ENCODE results near the gene CELF4.

CELF4 gene

GRCh38 chr18:37252342-37252741 lies 313.3 kb downstream of the CELF4 start:
- in situ Hi-C loops (cut with HindIII; ENCODE audit: low sequenced_read_pairs), result no loop called here
- TF ChIP-seq CTCF (IDR thresholded peaks at IDR 0.05; ENCODE audit: low read depth, low read length), result no peak
- H3K4me3 ChIP-seq (ENCODE audit: low read depth, low read length), result no peak overlapping the region
- no peak for DNase-seq (ENCODE audit: low read depth, low spot score)

GRCh38 chr18:37251679-37252078 lies 313.9 kb downstream of the CELF4 start:
- no peak for TF ChIP-seq CTCF (IDR thresholded peaks at IDR 0.05; ENCODE audit: low read depth, low read length)
- H3K4me3 ChIP-seq (ENCODE audit: low read depth, low read length), result no peak overlapping the region
- in situ Hi-C loops (cut with HindIII; ENCODE audit: low sequenced_read_pairs), result no loop called here
- no peak for DNase-seq (ENCODE audit: low read depth, low spot score)

GRCh38 chr18:37249895-37250618 lies 315.5 kb downstream of the CELF4 start:
- DNase-seq (ENCODE audit: low read depth, low spot score), result no peak
- no peak for TF ChIP-seq CTCF (IDR thresholded peaks at IDR 0.05; ENCODE audit: low read depth, low read length)
- in situ Hi-C loops (cut with HindIII; ENCODE audit: low sequenced_read_pairs), result no loop called here
- no peak overlapping the region for H3K4me3 ChIP-seq (ENCODE audit: low read depth, low read length)

GRCh38 chr18:37249171-37249886 lies 316.3 kb downstream of the CELF4 start:
- H3K4me3 ChIP-seq (ENCODE audit: low read depth, low read length), result no peak overlapping the region
- DNase-seq (ENCODE audit: low read depth, low spot score), result no peak
- no peak for TF ChIP-seq CTCF (IDR thresholded peaks at IDR 0.05; ENCODE audit: low read depth, low read length)
- in situ Hi-C loops (cut with HindIII; ENCODE audit: low sequenced_read_pairs), result no loop called here

DNA sequence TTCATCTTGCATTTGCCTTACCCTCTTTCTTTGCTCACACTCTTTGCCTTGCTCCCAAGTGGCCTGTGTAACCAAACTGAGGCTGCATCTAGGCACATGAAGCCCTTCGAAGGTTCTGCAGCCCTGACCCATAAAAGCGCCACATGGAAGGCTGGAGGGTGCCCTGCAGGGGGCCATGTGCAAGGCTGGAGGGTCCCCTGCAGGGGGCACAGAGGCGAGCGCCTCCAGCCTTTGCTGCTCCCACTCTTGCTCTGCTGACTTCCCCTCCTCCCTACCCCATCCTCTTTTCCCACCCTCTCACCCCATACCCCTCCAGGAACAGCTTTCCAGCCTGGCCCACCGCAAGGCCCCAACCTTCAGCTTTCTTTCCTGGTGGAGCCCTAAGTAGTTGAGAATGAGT lies 317.3 kb downstream of the CELF4 start:
- no peak for DNase-seq (ENCODE audit: low read depth, low spot score)
- in situ Hi-C loops (cut with HindIII; ENCODE audit: low sequenced_read_pairs), result no loop called here
- H3K4me3 ChIP-seq (ENCODE audit: low read depth, low read length), result no peak overlapping the region
- no peak for TF ChIP-seq CTCF (IDR thresholded peaks at IDR 0.05; ENCODE audit: low read depth, low read length)

DNA sequence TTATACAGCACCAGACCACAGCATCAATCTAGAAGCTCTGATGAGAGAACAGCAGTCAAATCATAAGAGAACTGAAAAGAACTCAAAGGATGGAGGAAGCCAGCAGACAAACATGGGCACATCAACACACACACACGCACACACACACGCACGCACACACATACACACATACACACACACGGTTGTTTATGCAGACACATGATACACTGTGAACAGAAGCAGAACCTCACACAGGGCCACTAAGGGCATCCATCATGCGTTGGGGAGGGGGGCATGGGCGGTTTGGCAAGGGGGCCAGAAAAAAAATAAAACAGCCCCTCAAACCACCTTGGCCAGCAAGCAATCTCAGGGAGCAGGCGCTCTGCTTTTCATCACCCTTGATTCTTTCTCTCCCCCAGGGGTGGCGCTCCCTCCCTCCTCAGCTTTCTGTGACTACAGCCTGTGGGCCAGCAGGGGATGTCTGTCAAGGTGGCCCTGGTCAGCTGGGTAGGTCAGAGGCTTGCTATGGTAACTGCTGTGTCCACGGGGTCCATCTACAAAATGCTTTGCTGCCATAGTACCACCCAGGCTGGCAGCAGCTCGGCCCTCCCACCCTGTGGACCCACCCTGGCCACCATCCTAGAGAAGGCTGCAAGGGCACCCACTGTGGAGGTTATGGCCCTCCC lies 318.0 kb downstream of the CELF4 start:
- no peak for DNase-seq (ENCODE audit: low read depth, low spot score)
- TF ChIP-seq CTCF (IDR thresholded peaks at IDR 0.05; ENCODE audit: low read depth, low read length), result no peak
- no peak overlapping the region for H3K4me3 ChIP-seq (ENCODE audit: low read depth, low read length)
- in situ Hi-C loops (cut with HindIII; ENCODE audit: low sequenced_read_pairs), result no loop called here
